ENCODE measurements around the gene ERN1. TPM values are rescaled to one million over a fixed set of nuclear protein-coding genes. Genes with fewer than 3 reads are reported as not detected.

ERN1 gene
- total RNA-seq, 1 donor from 2014 or later, result 20.6 TPM

DNA sequence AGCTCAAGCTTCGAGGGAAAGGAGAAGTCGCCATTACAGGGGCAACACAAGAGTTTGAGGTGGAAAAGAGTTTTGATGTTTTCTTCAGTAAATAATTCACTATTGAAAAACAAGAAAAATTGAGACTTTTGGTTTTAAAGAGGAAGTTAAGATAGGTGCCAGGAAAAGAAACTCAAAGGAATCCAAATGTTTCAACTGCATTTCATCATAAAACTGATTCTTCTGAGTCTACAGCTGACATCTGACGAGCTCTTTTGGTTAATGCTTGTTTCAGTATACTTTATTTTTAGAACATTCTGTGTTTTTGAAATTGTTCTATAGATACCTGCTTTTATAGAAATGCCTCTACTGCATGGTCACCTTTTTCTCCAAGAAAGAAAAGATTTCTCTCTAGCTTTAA, 54.0 kb downstream of the ERN1 start:
- TF ChIP-seq, protein P1, sequence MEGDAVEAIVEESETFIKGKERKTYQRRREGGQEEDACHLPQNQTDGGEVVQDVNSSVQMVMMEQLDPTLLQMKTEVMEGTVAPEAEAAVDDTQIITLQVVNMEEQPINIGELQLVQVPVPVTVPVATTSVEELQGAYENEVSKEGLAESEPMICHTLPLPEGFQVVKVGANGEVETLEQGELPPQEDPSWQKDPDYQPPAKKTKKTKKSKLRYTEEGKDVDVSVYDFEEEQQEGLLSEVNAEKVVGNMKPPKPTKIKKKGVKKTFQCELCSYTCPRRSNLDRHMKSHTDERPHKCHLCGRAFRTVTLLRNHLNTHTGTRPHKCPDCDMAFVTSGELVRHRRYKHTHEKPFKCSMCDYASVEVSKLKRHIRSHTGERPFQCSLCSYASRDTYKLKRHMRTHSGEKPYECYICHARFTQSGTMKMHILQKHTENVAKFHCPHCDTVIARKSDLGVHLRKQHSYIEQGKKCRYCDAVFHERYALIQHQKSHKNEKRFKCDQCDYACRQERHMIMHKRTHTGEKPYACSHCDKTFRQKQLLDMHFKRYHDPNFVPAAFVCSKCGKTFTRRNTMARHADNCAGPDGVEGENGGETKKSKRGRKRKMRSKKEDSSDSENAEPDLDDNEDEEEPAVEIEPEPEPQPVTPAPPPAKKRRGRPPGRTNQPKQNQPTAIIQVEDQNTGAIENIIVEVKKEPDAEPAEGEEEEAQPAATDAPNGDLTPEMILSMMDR (IDR thresholded peaks at IDR 0.05; ENCODE audit: unreplicated experiment), result no peak
- peaks cover 8% of the 10 kb centered on the region for H3K4me1 Mint-ChIP-seq
- no peaks in the 10 kb centered on the region for H3K27me3 Mint-ChIP-seq (ENCODE audit: low read depth)
- H3K27ac Mint-ChIP-seq, result no peak overlapping the region
- H3K36me3 Mint-ChIP-seq, result peaks cover 26% of the 10 kb centered on the region
- no peak overlapping the region for H3K4me3 Mint-ChIP-seq
- H3K9me3 Mint-ChIP-seq, result peaks cover 2% of the 10 kb centered on the region
- no peak for DNase-seq (ENCODE audit: low spot score in 2 of 2, unreplicated experiment in 2 of 2)

DNA sequence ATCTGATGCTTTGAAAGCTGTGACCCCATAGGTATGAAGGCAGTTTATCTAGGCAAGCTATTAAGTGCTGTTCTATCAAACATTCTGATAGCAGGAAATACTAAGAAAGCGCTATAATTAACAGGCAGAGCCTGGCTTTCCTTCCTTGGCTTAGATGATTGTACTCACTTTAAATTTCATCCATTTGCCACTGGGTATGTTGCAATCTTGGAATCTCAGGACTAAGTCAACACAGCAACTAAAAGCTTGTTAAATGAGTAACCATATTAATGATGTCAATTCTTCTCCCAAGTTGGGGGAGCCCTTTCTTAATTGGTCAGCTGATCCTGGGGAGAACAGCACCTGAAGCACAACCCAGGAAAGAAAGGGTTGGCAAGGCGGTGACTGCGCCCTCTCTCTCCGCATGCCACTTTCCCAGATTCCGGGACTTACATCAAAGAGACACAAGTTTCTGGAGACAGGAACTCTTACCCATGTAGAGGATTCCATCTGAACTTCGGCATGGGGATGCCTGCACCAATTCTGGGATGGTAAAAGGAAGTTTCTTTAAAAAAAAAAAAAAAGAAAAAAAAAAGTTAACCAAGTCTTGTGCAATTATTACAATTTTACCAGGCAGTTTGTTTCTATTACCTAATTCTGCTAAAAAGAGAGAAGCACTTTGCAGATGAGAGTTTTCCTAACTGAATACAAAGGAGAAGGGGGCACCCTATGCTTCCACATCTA, 55.1 kb downstream of the ERN1 start:
- Mint-ChIP-seq H3K4me1 (peaks cover 8% of the 10 kb centered on the region), H3K36me3 (peaks cover 37% of the 10 kb centered on the region), H3K27me3 (ENCODE audit: low read depth) (no peaks in the 10 kb centered on the region), H3K27ac (no peak overlapping the region), H3K4me3 (no peak overlapping the region), H3K9me3 (peaks cover 12% of the 10 kb centered on the region)
- DNase-seq (ENCODE audit: low spot score in 2 of 2, unreplicated experiment in 2 of 2), result no peak
- TF ChIP-seq, protein P1 (IDR thresholded peaks at IDR 0.05; ENCODE audit: unreplicated experiment), result no peak

DNA sequence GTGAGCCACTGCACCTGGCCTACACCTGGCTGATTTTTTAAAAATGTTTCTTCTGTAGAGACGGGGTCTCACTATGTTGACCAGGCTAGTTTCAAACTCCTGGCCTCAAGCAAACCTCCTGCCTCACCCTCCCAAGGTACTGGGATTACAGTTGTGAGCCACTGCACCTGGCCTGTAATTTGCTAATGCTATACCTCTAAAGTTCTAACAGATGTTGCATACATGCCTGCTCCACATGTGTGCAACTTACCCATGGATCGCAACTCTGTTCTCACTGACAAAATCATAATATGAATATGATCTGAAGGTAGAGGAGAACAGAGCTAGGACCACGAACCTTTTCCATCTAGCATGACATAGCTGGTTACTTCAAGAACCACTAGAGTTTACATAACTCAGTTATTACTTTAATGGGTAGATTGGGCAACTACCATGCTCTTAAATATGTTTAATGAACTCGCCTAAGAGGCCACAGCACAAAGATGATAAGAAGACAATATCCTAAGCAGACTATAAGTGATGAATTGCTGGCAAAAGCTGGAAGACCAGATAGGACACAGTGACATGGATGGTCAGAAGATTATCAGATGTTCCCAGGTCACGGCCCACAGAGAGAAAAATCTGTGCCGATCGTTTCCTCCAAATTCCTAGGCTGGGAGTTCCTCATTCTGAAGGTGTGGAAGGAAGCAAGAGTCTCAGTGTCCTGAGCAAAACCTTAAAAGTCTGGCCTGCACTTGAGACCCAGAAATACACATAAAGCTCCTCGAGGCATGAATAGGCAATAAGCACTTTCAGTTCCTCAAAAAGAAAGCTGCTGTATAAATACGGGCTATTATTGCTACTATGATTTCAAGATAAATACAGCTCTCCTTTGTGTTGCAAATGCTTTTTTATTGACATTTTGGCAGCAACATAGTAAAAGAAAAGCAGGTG, 55.9 kb downstream of the ERN1 start:
- H3K9me3 Mint-ChIP-seq, result peaks cover 21% of the 10 kb centered on the region
- no peak overlapping the region for H3K27ac Mint-ChIP-seq
- H3K36me3 Mint-ChIP-seq, result peaks cover 45% of the 10 kb centered on the region
- no peaks in the 10 kb centered on the region for H3K27me3 Mint-ChIP-seq (ENCODE audit: low read depth)
- peaks cover 8% of the 10 kb centered on the region for H3K4me1 Mint-ChIP-seq
- no peak overlapping the region for H3K4me3 Mint-ChIP-seq
- TF ChIP-seq, protein P1 (IDR thresholded peaks at IDR 0.05; ENCODE audit: unreplicated experiment), result no peak
- no peak for DNase-seq (ENCODE audit: low spot score in 2 of 2, unreplicated experiment in 2 of 2)

DNA sequence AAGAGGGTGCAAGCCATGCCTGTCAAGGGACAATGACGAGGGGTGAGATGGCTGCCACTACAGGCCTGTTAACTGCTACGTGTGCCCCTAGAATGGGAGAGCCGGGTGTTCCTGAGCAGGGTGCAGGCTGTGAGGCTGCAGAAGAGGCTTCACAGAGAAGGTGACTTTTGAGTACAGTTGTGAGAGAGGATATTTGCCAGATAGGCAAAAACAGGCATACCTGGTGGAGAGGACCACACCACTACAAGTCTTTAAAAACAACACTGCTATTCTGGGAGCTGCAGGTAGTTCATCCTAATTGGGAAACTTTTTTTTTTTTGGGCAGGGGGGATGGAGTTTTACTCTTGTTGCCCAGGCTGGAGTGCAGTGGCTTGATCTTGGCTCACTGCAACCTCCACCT, 58.8 kb downstream of the ERN1 start:
- H3K9me3 Mint-ChIP-seq, result peaks cover 28% of the 10 kb centered on the region
- TF ChIP-seq, protein P1 (IDR thresholded peaks at IDR 0.05; ENCODE audit: unreplicated experiment), result no peak
- no peak overlapping the region for H3K4me3 Mint-ChIP-seq
- no peak for DNase-seq (ENCODE audit: low spot score in 2 of 2, unreplicated experiment in 2 of 2)
- no peaks in the 10 kb centered on the region for H3K4me1 Mint-ChIP-seq
- no peaks in the 10 kb centered on the region for H3K27me3 Mint-ChIP-seq (ENCODE audit: low read depth)
- peaks cover 67% of the 10 kb centered on the region for H3K36me3 Mint-ChIP-seq
- H3K27ac Mint-ChIP-seq, result no peak overlapping the region

DNA sequence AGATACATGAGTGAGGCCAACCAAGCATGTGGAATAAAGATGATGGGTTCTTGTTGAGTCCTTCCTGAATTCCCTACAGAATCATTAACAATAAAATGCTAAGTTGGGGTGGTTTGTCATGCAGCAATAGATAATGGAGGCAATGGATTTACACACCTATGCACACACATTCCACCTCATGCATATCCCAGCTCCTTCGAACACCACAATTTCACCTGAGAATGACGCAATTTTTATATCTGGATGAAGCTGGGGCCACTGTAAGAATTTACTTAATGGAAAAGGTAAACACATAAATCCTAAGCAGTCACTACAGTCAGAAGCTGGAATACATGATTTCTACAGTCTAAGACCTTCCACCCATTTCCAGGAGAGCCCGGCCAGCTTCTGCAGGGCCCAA, 59.7 kb downstream of the ERN1 start:
- Mint-ChIP-seq H3K27ac (no peak overlapping the region), H3K4me1 (no peaks in the 10 kb centered on the region), H3K4me3 (no peak overlapping the region), H3K36me3 (peaks cover 70% of the 10 kb centered on the region), H3K27me3 (ENCODE audit: low read depth) (no peaks in the 10 kb centered on the region), H3K9me3 (peaks cover 28% of the 10 kb centered on the region)
- DNase-seq (ENCODE audit: low spot score in 2 of 2, unreplicated experiment in 2 of 2), result no peak
- TF ChIP-seq, protein P1 (IDR thresholded peaks at IDR 0.05; ENCODE audit: unreplicated experiment), result no peak
